ENCODE data around the gene JAZF1. TPM values are rescaled to one million over a fixed set of nuclear protein-coding genes. Genes with fewer than 3 reads are reported as not detected.

JAZF1 gene
- total RNA-seq, 1 experiment from 2014 or later, result 1.5 TPM

- no peaks in the 10 kb centered on the region for H3K36me3 ChIP-seq (ENCODE audit: insufficient read depth, low read length, poor library complexity, severe bottlenecking)
- H3K27ac ChIP-seq (ENCODE audit: low read depth, low read length, poor library complexity, severe bottlenecking), result no peak overlapping the region
- intact Hi-C loops (cut with micrococcal nuclease; ENCODE audit: unreplicated experiment), result no loop called here
- no TSS peak for BruUV-seq (replicated peaks)
- H3K4me1 ChIP-seq (ENCODE audit: insufficient read depth, low read length, poor library complexity, severe bottlenecking), result no peaks in the 10 kb centered on the region
- no peak overlapping the region for H3K4me3 ChIP-seq (ENCODE audit: low read depth, low read length, poor library complexity, severe bottlenecking)
- ChIA-PET POLR2A (ENCODE audit: low non-redundant PET) (no interaction called here), CTCF (no interaction called here)
- TF ChIP-seq, protein P1, sequence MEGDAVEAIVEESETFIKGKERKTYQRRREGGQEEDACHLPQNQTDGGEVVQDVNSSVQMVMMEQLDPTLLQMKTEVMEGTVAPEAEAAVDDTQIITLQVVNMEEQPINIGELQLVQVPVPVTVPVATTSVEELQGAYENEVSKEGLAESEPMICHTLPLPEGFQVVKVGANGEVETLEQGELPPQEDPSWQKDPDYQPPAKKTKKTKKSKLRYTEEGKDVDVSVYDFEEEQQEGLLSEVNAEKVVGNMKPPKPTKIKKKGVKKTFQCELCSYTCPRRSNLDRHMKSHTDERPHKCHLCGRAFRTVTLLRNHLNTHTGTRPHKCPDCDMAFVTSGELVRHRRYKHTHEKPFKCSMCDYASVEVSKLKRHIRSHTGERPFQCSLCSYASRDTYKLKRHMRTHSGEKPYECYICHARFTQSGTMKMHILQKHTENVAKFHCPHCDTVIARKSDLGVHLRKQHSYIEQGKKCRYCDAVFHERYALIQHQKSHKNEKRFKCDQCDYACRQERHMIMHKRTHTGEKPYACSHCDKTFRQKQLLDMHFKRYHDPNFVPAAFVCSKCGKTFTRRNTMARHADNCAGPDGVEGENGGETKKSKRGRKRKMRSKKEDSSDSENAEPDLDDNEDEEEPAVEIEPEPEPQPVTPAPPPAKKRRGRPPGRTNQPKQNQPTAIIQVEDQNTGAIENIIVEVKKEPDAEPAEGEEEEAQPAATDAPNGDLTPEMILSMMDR (conservative IDR thresholded peaks at IDR 0.05; ENCODE audit: low read depth, low read length), result no peak
- TF ChIP-seq EZH2 (IDR thresholded peaks at IDR 0.05; ENCODE audit: borderline replicate concordance, low read depth, low read length, poor library complexity, severe bottlenecking), result no peak
- H3K9me3 ChIP-seq (ENCODE audit: low read depth, low read length, poor library complexity, severe bottlenecking), result no peaks in the 10 kb centered on the region
- H3K27me3 ChIP-seq (replicated peaks; ENCODE audit: insufficient read depth, low read depth, low read length, poor library complexity), result no peaks in the 10 kb centered on the region
- no peak for DNase-seq (ENCODE audit: low spot score)
Observed at GRCh38 chr7:27822245-27822644, 358.4 kb downstream of the JAZF1 start.

GRCh38 chr7:27812706-27813105 lies 367.9 kb downstream of the JAZF1 start:
- no peak for TF ChIP-seq EZH2 (IDR thresholded peaks at IDR 0.05; ENCODE audit: borderline replicate concordance, low read depth, low read length, poor library complexity, severe bottlenecking)
- TF ChIP-seq, protein P1 (conservative IDR thresholded peaks at IDR 0.05; ENCODE audit: low read depth, low read length), result no peak
- intact Hi-C loops (cut with micrococcal nuclease; ENCODE audit: unreplicated experiment), result no loop called here
- H3K36me3 ChIP-seq (ENCODE audit: insufficient read depth, low read length, poor library complexity, severe bottlenecking), result no peaks in the 10 kb centered on the region
- BruUV-seq (replicated peaks), result no TSS peak
- ChIA-PET POLR2A (ENCODE audit: low non-redundant PET) (no interaction called here), CTCF (no interaction called here)
- H3K4me3 ChIP-seq (ENCODE audit: low read depth, low read length, poor library complexity, severe bottlenecking), result no peak overlapping the region
- DNase-seq (ENCODE audit: low spot score), result no peak
- H3K27ac ChIP-seq (ENCODE audit: low read depth, low read length, poor library complexity, severe bottlenecking), result no peak overlapping the region
- H3K27me3 ChIP-seq (replicated peaks; ENCODE audit: insufficient read depth, low read depth, low read length, poor library complexity), result no peaks in the 10 kb centered on the region
- H3K4me1 ChIP-seq (ENCODE audit: insufficient read depth, low read length, poor library complexity, severe bottlenecking), result no peaks in the 10 kb centered on the region
- no peaks in the 10 kb centered on the region for H3K9me3 ChIP-seq (ENCODE audit: low read depth, low read length, poor library complexity, severe bottlenecking)

DNA sequence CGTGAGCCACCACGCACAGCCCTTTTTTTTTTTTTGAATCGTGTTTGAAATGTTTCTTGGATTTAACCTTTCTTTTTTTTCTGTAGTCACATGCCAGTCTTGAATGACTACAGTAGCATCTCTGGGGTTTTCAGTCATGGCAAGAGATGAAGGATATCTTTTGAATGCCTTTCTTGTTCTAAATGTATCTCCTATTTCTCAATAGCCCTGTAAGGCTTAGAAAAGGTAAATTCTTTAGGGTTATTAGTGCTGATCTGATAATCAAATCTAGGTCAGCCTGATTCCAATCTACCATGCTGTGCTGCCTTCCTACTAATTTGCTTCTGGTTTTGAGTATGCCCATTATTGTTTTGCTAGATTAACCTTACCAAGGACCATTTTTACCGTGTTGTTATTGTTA lies 370.4 kb downstream of the JAZF1 start:
- ChIA-PET POLR2A (ENCODE audit: low non-redundant PET) (no interaction called here), CTCF (no interaction called here)
- Histone ChIP-seq H3K36me3 (ENCODE audit: insufficient read depth, low read length, poor library complexity, severe bottlenecking) (no peaks in the 10 kb centered on the region), H3K4me3 (ENCODE audit: low read depth, low read length, poor library complexity, severe bottlenecking) (no peak overlapping the region), H3K9me3 (ENCODE audit: low read depth, low read length, poor library complexity, severe bottlenecking) (no peaks in the 10 kb centered on the region), H3K27me3 (replicated peaks; ENCODE audit: insufficient read depth, low read depth, low read length, poor library complexity) (no peaks in the 10 kb centered on the region), H3K27ac (ENCODE audit: low read depth, low read length, poor library complexity, severe bottlenecking) (no peak overlapping the region), H3K4me1 (ENCODE audit: insufficient read depth, low read length, poor library complexity, severe bottlenecking) (no peaks in the 10 kb centered on the region)
- no peak for TF ChIP-seq EZH2 (IDR thresholded peaks at IDR 0.05; ENCODE audit: borderline replicate concordance, low read depth, low read length, poor library complexity, severe bottlenecking)
- TF ChIP-seq, protein P1 (conservative IDR thresholded peaks at IDR 0.05; ENCODE audit: low read depth, low read length), result no peak
- intact Hi-C loops (cut with micrococcal nuclease; ENCODE audit: unreplicated experiment), result no loop called here
- DNase-seq (ENCODE audit: low spot score), result no peak
- BruUV-seq (replicated peaks), result no TSS peak
